Measurements from ENCODE around the gene TMSB4X. TPM values are rescaled to one million over a fixed set of nuclear protein-coding genes. Genes with fewer than 3 reads are reported as not detected.

Gene TMSB4X
- total RNA-seq, 1 donor from 2014 or later, result 2,397 TPM

DNA sequence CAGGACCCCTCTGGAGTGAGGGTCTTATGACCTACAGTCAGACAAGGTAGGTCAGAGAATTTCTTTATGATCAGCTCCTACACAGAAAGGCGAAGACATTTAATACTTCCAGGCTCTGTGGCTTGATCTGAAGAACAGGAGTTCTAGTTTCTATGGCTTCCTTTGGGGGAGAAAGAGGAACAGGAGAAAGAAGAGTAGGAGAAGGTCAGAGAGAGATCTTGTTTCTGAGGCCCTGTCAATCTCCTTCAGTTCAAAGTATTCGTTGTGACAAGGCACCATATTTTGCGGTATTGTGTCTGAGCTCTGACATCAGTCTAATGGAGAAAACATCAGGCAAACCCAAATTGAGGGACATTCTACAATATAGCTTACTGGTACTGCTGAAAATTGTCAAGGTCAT, 16.7 kb downstream of the TMSB4X start:
- H3K9me3 ChIP-seq, result no peaks in the 10 kb centered on the region
- intact Hi-C loops (cut with DNase I), result no loop called here
- H3K27me3 ChIP-seq, result no peaks in the 10 kb centered on the region
- peak overlapping the region in 1 of 2 donors; percentile 49 for H3K27ac ChIP-seq
- H3K4me3 ChIP-seq, result no peak overlapping the region
- DNase-seq (ENCODE audit: low spot score in 2 of 2), result no peak
- H3K4me1 ChIP-seq, result no peaks in the 10 kb centered on the region
- TF ChIP-seq, protein P1, sequence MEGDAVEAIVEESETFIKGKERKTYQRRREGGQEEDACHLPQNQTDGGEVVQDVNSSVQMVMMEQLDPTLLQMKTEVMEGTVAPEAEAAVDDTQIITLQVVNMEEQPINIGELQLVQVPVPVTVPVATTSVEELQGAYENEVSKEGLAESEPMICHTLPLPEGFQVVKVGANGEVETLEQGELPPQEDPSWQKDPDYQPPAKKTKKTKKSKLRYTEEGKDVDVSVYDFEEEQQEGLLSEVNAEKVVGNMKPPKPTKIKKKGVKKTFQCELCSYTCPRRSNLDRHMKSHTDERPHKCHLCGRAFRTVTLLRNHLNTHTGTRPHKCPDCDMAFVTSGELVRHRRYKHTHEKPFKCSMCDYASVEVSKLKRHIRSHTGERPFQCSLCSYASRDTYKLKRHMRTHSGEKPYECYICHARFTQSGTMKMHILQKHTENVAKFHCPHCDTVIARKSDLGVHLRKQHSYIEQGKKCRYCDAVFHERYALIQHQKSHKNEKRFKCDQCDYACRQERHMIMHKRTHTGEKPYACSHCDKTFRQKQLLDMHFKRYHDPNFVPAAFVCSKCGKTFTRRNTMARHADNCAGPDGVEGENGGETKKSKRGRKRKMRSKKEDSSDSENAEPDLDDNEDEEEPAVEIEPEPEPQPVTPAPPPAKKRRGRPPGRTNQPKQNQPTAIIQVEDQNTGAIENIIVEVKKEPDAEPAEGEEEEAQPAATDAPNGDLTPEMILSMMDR (IDR thresholded peaks at IDR 0.05), result no peak
- no peaks in the 10 kb centered on the region for H3K36me3 ChIP-seq

DNA sequence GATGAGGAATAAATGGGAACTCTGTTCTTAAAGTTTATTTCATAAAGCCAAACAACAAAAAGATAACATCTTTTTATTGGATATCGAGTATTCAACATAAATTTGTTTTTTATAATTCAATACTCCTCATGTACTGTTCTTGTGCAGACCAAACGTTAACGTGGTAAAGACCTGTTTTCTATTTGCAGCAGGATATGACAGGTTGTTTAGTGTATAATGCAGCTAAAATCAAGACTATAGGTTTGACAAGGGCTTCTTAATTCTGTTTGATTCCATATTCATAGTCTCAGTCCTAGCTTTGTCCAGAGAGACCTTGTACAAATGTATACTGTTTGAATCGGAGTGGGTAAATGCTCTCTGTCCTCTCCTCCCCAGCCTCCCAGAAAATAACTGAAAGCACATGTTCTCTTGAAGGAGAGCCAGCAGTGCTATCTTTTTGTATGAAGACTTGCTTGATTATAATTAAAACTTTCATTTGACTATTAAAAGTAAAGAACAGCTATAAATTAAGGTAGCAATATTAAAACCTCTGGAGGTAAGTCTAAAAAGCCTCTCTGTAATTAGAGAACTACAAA, 17.7 kb downstream of the TMSB4X start:
- no peak overlapping the region for H3K4me3 ChIP-seq
- no peaks in the 10 kb centered on the region for H3K4me1 ChIP-seq
- TF ChIP-seq, protein P1 (IDR thresholded peaks at IDR 0.05), result no peak
- H3K36me3 ChIP-seq, result no peaks in the 10 kb centered on the region
- no peaks in the 10 kb centered on the region for H3K9me3 ChIP-seq
- no peak for DNase-seq (ENCODE audit: low spot score in 2 of 2)
- intact Hi-C loops (cut with DNase I), result no loop called here
- H3K27ac ChIP-seq, result peak overlapping the region; percentile 49 to 59
- H3K27me3 ChIP-seq, result no peaks in the 10 kb centered on the region

DNA sequence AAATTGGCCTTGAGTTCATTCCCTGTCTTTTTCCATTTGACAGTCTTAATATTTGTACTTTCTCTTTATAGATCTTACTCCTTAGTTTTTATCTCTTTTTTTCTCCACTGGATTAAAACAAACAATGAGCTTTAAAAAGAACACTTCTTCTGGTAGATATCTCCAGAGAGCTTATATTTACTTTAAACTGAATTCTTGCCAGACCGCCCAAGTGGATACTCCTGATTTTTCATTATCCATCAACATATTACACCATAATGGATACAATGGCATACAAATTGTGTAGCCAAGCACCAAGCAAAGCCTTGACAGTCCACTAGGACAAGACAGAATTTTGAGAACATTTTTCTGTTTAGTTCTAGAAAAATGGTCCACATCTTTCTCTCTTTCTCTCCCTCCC, 18.9 kb downstream of the TMSB4X start:
- Histone ChIP-seq H3K27ac (peak overlapping the region in 1 of 2 donors; percentile 59), H3K4me1 (peaks cover 0 to 5% of the 10 kb centered on the region in 2 donors), H3K9me3 (no peaks in the 10 kb centered on the region), H3K4me3 (no peak overlapping the region), H3K27me3 (no peaks in the 10 kb centered on the region), H3K36me3 (no peaks in the 10 kb centered on the region)
- no peak for DNase-seq (ENCODE audit: low spot score in 2 of 2)
- TF ChIP-seq, protein P1 (IDR thresholded peaks at IDR 0.05), result no peak
- intact Hi-C loops (cut with DNase I), result no loop called here

DNA sequence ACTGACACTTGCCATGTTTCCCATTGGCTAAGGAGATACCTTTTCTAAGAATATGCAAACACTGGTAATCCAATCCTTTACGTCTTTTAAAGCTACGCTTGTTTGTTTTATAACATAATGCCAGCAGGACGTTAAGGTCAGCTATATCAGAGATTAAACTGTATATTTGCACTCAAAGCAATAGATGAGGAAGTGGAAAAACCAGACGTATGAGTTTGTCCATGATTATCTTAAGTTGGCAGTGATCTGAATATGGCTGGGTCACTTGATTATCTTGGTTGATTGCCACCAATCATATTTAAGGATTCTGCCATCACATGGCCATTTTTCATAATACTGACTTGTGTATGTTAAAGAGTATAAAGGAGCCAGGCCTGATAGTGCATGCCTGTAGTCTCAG, 19.4 kb downstream of the TMSB4X start:
- TF ChIP-seq, protein P1 (IDR thresholded peaks at IDR 0.05), result no peak
- Histone ChIP-seq H3K36me3 (no peaks in the 10 kb centered on the region), H3K27ac (peak overlapping the region in 1 of 2 donors; percentile 59), H3K27me3 (no peaks in the 10 kb centered on the region), H3K4me1 (peaks cover 0 to 8% of the 10 kb centered on the region in 2 donors), H3K9me3 (no peaks in the 10 kb centered on the region), H3K4me3 (no peak overlapping the region)
- no peak for DNase-seq (ENCODE audit: low spot score in 2 of 2)
- intact Hi-C loops (cut with DNase I), result no loop called here

DNA sequence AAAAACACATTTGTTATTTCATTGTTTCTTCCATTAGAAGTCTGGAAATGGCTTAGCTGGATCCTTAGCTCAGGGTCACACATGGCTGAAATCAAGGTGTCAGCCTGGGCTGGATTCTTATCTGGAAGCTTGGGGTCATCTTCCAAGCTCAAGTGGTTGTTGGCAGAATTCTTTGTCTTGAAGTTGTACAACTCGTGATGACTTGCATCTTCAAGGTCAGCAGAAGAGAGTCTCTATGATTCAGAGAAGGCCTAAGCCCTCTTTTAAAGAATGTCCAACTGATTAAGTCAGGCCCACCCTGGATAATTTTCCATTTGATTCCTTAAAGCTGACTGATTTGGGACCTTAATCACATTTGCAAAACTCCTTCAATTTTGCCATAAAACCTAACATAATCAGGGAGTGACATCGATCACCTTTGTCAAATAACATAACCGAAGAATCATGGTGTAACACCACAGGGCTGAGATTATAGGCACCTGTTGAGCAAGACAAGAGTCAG, 22.1 kb downstream of the TMSB4X start:
- no peaks in the 10 kb centered on the region for H3K36me3 ChIP-seq
- no peaks in the 10 kb centered on the region for H3K27me3 ChIP-seq
- H3K4me1 ChIP-seq, result peaks cover 0 to 11% of the 10 kb centered on the region in 2 donors
- no peaks in the 10 kb centered on the region for H3K9me3 ChIP-seq
- H3K4me3 ChIP-seq, result no peak overlapping the region
- H3K27ac ChIP-seq, result no peak overlapping the region
- intact Hi-C loops (cut with DNase I), result no loop called here
- no peak for DNase-seq (ENCODE audit: low spot score in 2 of 2)
- TF ChIP-seq, protein P1 (IDR thresholded peaks at IDR 0.05), result no peak
